Activated naive CD4-positive, alpha-beta T cell treated with Interleukin-2 at 50 U/mL for 16 hours (primary cell): ENCODE data around the gene MYO18A.
A peak's percentile ranks its signal among the peaks of the same experiment; 100 is the strongest.

Experiments used
- DNase-seq: peaks from one replicate; pipeline ENCODE4 v3.0.0-alpha.2; 2020

MYO18A gene

DNA sequence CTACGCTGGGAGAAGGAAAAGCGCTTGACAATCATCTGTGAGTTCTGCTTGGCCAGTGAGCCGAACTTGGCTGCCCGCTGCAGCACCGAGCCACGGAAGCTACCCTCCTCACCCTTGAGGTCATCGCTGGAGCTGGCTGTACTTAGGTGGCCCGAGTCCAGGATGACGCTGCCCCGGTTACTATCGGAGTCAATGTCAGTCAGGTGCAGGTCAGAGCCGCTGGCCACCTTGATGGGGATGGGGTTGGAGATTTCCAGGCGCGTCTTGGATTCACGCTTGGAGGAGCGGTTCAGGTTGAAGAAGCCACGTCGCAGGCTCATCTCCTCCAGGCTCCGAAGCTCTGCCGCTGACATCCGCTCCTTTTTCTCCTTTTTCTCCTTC lies 13.7 kb downstream of the MYO18A start:
- DNase-seq = no peak

- DNase-seq = no peak
These were observed 14.2 kb downstream of the MYO18A start for GRCh38 chr17:29165800-29166506.

GRCh38 chr17:29165261-29165660 lies 14.9 kb downstream of the MYO18A start:
- DNase-seq = no peak

- no peak for DNase-seq
These were observed 16.6 kb downstream of the MYO18A start for GRCh38 chr17:29163563-29163962.

DNA sequence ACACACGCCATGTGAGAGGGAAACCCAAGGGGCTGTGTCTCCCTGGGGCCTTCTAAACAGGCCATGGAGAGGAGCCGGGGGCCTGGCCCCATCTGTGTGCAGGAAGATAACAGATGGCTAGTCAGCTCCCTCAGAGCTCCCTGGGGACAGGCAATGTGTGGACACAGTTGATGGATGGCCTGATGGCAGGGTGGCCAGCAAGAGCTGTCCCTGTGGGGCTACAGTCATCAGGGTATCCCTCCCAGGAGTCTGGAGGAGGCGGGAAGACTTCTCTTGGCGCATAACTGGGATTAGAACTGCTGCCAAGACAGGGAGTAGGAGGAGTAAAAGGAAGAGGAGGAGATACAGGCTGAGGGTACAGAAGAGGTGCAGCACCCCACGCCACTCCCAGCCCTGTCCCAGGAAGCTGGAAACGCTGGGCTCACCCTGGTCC lies 17.3 kb downstream of the MYO18A start:
- DNase-seq = no peak

GRCh38 chr17:29162082-29162908 lies 17.9 kb downstream of the MYO18A start:
- no peak for DNase-seq

- DNase-seq = no peak
These were observed 19.9 kb downstream of the MYO18A start for GRCh38 chr17:29160253-29160652.

DNA sequence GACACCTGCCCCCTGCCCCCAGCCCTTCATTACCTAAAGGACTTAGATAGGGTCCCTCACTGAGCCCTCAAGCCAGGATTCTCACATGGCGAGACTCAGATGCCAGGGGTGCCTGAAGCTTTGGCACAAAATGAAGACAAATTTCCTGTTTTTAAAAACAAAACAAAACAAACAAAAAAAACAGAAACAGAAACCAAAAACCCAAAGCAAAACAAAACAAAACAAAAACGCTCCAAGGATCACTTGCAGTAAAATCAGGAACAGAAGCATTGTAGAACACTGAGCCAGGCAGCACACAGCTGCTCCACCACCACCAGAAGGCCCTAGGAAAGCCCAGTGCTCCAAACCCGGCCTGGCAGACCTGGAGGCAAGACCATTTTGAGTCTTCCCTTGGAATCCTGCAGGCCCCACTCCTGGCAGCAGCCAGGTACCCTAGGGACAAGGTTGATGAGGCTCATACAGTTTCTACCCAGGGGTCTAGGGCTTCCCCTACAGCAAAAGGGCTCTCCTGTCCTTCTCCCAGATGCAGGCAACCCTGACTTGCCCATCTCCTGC lies 20.8 kb downstream of the MYO18A start:
- no peak for DNase-seq

DNA sequence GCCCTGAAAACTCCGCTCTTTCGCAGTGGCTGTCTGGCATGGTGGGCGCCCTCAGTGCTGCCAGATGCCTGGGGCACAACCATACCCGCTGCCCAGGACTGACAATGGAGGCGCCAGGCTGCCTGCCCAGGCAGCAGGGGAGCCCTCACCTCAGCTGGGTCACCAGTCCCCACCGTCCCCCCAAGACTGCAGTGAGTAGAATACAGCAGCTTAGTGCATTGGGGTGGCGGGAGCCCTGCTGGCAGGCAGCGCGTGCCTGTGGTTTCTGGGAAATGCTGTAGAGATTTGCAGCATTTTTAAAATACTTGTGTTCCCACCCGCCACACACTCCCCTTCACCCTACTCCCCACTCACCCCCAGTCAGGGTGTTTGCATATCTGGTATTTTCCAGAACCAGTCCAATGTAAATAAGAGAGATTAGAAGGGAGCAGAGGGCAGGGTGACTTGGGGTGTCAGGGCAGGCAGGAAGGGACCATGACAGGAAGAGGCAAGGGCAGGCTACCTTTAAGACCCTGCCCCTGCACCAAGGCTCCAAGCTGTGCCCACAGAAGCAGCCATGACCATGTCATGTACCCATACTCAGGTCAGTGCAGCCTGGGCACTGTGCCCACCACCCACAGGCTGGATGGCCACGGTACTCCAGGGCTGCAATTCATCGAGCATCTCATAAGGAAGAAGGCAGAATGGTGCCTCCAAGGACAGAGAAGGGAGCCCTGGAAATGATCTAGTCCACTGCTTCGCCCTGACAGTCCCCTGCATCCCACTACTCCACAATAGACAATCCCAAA lies 21.5 kb downstream of the MYO18A start:
- DNase-seq = no peak

GRCh38 chr17:29158096-29158487 lies 22.1 kb downstream of the MYO18A start:
- no peak for DNase-seq

DNA sequence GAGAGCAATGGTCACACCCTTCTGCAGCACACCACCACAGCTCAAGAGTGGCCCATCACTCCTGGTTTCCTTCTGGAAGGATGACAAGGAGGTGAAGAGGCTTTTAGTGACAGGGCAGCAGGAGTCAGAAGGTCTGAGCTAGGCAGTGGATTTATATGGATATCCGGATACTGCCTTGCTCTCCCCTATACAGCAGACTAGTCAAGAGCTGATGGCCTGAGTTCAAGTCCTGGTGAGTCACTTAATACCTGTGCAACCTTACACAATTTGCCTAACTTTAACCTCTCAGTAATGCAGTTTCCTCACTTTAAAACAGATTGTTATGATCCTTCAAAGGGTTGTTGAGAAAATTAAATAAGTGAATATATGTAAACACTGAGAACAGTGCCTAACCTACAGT lies 22.9 kb downstream of the MYO18A start:
- no peak for DNase-seq

GRCh38 chr17:29156781-29157180 lies 23.4 kb downstream of the MYO18A start:
- no peak for DNase-seq

GRCh38 chr17:29155966-29156338 lies 24.2 kb downstream of the MYO18A start:
- no peak for DNase-seq

DNA sequence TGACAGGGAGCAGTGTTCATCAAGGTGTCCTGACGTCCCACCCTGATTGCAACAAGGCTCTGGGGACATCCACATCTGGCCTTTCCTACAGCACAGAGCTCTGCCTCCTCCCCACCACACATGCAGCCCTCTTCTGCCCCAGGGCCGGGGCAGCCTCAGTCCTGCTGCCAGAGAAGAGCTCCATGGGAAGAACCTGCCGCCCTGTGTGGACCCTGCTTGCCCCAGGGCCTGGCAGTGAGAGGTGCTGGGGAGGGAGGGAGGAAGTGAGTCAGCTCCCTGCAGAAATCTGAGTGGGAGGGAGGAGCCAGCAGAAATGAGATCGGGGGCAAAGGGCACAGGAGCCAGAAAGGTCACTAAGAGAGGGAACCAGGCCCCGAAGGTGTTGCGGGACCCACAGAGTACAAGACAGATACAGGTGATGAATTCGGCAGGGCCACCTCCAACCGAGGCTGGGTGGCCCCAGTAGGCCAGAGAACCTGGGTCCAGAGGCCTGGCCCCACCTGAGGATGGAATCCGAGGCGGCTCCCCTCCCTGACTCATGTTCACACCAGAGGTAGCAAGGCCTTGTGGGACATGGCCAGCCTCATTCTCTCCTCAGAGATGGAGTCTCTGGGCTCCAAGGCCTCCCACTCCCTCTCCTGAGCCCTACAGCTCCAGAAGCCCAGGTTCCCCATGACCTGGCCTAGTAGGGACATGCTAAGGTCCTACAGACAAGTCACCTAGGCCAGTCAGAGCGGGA lies 24.8 kb downstream of the MYO18A start:
- DNase-seq = peak; percentile 73

DNA sequence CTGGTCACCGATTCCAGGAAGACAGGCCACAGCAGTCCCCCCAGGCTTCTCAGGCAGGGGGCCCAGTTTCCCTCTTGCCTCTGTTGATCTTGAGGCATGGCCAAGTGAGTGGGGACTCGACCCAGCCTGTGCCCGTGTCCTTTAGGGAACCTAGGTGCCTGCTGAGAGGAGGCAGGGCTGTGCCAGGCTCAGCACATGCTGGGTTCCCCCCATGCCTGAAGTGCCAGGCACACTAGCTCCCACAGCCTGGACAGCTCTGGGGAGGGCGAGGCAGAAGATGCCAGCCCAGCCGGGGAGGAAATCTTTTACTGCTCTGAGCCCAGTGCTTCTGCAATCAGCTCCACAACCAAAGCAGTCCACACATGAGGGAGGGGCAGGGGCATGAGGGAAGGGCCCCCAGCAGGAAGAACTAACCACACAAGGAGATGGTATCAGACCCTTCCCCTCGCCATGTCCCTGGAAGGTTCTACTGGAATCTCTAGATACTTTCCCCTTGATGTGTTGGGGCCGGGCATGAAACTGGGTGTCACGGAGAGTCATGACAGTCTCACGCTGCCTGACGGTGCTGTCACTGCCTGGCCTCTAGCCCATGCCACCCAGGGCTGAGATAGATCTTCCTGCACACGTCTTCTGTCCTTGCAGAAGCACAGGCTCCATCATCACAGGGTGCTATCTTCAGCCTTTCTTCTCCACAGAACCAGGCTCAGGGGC lies 25.5 kb downstream of the MYO18A start:
- peak; percentile 27 for DNase-seq

- DNase-seq = no peak
These were observed 28.6 kb downstream of the MYO18A start for GRCh38 chr17:29151567-29151966.

- DNase-seq = no peak
These were observed 30.0 kb downstream of the MYO18A start for GRCh38 chr17:29150161-29150560.

- no peak for DNase-seq
These were observed 30.6 kb downstream of the MYO18A start for GRCh38 chr17:29149431-29150064.

DNA sequence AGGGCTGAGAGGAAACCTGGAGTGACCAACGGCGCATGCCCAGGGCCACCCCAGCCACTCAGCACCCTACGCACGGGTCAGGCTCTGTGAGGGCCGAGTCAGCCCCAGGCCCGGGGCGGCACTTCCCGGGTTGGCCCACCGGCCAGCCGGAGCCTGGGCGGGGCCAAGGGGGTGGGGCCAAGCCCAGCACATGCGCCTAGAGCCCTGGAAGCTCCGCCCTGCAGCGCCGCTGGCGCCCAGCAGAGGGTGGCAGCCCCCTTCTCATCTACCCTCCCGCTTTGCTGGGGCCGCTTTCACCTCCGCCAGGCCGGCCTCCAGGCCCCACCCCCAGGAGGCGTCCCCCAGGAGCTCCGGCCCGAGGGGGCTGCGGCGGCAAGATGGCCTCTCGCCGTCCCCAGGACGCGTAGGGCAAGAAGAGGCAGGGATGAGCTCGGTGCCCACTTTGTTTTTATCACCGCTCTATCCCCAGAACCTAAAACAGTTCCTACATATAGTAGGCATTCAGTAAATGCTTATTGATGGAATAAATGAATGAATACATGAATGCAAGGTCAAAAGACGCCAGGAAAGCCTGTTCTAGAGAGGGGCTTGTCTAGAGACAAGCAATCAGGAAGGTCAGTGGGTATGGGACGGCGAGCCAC lies 31.3 kb downstream of the MYO18A start:
- peak; percentile 93 for DNase-seq

DNA sequence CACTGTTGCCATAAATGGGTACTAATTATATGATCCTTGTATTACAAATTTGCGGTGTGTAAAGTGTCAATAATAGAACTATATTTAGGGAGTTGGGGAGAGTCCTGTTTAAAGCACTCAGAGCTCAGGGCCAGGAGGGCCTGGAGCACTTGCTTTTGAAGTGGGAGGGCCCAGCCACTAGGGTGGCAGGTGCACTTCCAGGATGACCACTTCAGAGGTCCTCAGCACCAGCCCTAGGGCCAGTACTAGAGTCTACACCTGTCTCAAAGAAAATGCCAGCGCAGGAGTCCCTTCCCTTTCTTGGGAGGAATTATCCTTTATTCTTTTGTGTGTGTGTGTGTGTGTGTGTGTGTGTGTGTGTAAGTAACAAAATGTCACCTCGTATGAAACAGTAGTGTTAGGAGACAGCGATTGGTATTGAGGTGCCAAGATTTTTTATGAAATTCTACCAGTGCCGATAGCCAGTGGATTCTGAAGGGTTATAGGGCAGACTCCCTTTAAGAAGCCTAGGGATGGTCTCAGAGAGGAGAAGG lies 31.9 kb downstream of the MYO18A start:
- no peak for DNase-seq

GRCh38 chr17:29147682-29148081 lies 32.5 kb downstream of the MYO18A start:
- DNase-seq = no peak
